T-helper 9 cell (primary cell): Measurements from ENCODE around the gene LAMA2.

Experiments used
- DNase-seq: peaks from one replicate; pipeline ENCODE4 v3.0.0-alpha.2; 2020

LAMA2 gene

GRCh38 chr6:129235167-129236000, 352.4 kb downstream of the LAMA2 start:
- DNase-seq: no peak

- no peak for DNase-seq
Observed at GRCh38 chr6:129236001-129236517, 353.1 kb downstream of the LAMA2 start.

GRCh38 chr6:129238991-129239390, 356.1 kb downstream of the LAMA2 start:
- no peak for DNase-seq

- no peak for DNase-seq
Observed at GRCh38 chr6:129239825-129240491, 357.0 kb downstream of the LAMA2 start.

DNA sequence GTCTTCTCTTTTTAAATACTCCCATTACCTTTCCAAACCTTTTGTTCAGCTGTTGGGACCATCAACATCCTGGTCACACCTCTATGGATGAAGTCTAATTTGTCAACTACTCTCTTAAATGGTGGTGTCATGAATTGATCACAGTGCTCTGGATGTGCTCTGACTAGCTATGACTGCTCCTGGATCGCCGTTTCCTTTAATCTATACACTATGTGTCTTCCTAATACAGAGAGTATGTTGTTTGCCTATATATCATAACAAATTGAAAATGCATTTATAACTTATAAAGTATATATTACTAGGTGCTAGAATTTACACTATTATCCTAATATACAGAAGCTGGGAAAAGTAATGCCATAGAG, 357.5 kb downstream of the LAMA2 start:
- DNase-seq: no peak

GRCh38 chr6:129242546-129242945, 359.6 kb downstream of the LAMA2 start:
- DNase-seq: no peak

- DNase-seq: no peak
Observed at GRCh38 chr6:129243377-129243776, 360.4 kb downstream of the LAMA2 start.

DNA sequence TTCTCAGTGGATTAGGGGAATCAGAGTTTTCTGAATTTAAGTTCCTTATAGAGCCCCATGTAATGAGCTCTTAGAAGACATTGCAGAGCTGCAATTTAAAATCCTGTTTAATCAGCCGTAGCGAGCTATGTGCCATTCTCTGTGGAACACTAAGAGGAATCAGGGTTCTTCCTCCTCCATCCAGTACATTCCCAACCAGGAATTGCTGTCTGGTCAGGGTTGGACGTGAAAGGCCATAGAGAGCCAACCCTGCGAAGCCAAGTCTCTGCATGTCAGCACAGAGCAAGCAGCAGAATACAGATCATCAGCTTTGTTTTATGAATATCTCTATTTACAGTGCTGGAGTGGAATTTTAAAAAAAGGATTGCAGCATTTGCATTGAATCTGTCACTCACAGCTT, 366.0 kb downstream of the LAMA2 start:
- no peak for DNase-seq

DNA sequence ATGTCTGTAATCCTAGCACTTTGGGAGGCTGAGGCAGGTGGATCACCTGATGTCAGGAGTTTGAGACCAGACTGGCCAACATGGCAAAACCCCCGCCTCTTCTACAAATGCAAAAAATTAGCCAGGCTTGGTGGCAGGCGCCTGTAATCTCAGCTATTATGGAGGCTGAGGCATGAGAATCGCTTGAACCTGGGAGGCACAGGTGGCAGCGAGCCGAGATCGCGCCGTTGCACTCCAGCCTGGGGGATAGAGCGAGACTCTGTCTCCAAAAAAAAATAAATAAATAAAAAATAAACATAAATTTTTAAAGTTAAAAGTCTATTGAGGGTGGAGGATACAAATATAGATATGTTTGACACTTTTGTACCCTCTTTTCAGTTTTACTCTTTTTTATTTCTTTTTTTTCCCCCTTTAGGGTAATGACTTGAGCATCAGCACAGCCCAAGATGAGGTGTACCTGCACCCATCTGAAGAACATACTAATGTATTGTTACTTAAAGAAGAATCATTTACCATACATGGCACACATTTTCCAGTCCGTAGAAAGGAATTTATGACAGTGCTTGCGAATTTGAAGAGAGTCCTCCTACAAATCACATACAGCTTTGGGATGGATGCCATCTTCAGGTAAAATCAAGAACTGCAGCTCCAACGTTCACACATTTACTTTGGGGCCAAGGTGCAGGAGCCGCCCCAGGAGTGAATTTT, 368.9 kb downstream of the LAMA2 start:
- DNase-seq: peak; percentile 21

GRCh38 chr6:129252377-129253071, 369.6 kb downstream of the LAMA2 start:
- DNase-seq: no peak

GRCh38 chr6:129253242-129253641, 370.3 kb downstream of the LAMA2 start:
- DNase-seq: no peak

DNA sequence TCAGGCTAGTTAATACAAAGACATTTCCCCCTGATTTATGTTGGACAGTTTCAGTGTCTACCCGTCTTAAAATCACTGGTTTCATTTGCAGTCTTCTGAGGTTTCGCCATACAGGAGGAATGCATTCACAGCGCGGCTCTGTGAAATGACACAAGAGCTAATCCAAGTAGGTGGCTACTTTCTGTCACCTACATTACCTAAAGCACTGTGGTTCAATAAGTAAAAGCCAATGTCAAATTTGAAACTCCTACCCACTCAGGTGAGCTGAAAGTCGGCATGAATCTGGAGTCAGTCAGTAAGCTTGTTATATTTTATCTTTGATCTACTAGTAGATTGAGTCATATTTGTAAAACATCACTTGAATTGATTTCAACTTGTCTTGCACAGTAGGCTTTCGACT, 370.8 kb downstream of the LAMA2 start:
- DNase-seq: no peak

DNA sequence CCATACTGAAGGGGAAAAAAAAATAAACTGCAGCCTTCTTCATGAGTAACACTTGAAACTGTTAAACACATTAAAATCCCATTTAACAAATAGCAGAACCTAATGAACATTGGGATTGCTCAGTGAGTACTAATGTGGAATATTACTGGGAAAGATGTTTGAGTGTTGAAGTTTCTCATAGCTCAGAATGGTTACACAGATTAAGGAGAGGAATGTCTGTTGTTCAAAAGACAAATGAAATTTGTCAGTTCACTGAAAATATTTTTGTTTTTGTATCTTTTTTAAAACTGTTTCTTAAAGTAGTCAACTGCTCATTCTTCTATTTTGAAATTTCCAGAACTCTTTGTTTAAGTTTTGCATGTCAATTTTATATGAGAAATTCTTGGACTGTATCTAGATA, 374.3 kb downstream of the LAMA2 start:
- no peak for DNase-seq

GRCh38 chr6:129262661-129263060, 379.7 kb downstream of the LAMA2 start:
- no peak for DNase-seq

DNA sequence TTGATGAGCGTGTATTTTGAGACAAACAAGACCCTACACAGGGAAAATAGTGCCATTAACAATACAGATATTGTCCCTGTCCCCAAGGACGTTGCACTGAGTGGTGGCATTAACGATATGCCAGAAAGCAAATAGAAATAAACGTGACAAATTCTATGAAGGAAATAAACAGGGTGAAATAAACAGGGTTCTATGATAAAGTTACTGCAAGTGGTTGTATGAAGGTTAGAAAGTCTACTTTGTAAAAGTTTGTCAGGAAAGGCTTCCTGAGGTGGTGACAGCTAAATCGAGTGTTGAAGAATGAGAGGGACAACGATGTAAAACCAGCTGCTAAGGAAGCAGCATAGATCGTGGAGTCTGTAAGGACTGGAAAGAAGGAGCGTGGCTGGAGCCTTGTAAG, 380.2 kb downstream of the LAMA2 start:
- DNase-seq: no peak

- DNase-seq: no peak
Observed at GRCh38 chr6:129264480-129265045, 381.6 kb downstream of the LAMA2 start.

GRCh38 chr6:129267028-129267427, 384.1 kb downstream of the LAMA2 start:
- no peak for DNase-seq

DNA sequence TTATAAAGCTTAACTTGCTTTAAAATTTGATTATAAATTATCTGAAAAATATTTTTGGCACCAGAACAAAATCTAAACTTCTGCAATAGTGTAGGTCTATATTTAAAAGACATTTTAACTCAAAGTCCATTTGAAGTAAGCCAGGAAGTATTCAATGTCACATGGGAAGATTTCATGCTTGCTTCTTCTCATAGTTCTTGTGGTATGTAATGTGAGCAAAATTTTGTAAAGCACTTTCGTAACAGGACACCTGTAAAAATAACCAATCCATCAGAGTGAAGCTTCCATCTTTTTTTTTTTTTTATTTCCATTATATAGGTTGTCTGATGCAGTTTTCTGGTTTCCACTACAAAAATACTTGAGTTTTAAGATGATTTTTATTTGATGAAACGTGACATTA, 386.1 kb downstream of the LAMA2 start:
- no peak for DNase-seq

GRCh38 chr6:129269891-129270290, 387.0 kb downstream of the LAMA2 start:
- no peak for DNase-seq

- no peak for DNase-seq
Observed at GRCh38 chr6:129270450-129270849, 387.5 kb downstream of the LAMA2 start.

DNA sequence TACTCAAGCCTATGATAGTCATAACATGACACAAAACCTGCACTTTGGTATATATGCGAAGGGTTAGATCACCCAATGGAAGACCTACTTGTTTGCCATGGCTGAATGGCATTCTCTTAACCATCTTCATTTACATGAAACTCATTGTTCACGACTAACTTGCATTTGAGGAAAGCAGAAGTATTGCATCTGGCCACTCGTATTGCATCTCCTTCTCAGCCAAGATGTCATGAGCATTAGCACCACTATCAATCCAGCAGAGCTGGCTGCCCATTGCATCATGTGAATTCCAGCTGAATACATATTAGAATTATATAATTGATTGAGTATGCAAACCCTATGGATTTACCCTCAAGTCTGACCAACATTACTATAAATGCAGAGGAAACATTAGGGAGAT, 390.2 kb downstream of the LAMA2 start:
- no peak for DNase-seq

DNA sequence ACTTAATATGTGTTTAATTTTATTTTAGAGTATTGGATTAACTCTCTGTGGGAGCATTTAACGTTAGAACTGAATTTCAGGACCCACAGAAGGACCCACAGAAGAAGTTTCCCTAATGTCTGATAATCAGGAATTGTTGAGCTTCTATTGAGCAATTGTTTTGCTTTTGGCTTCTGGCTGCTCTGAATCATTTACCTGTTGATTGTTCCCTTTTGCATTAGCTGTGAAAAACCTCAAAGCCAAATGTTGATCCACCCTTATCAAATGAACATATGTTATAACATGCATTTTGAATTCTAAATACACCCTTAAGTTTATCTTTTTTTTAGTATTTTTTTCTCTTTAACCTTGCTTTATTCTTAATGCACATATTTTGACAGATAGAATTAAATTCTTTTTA, 393.5 kb downstream of the LAMA2 start:
- no peak for DNase-seq

DNA sequence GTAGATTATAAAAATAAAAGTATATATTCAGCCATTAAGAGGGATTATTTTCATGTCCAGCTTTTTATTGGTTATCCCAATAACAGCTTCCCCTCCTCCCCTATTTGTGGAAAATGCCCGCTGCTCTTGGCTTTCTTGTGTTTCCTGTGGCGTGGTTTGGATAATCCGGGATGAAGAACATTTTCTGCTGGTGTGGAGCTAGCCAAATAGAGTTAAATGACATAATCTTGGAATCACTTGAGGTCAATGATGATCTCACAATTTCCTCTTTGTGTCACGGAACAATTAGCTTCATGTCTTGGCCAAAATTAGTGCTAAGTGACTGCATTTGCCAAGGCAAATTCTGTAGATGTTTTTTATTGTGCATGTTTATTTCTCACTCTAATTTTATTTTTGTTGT, 394.0 kb downstream of the LAMA2 start:
- DNase-seq: no peak
